ENCODE results near the gene CBR1. TPM values are rescaled to one million over a fixed set of nuclear protein-coding genes. Genes with fewer than 3 reads are reported as not detected.

The CBR1 gene
- polyA plus RNA-seq, 3 donors, result 36.9 to 114 (median 100) TPM

GRCh38 chr21:36087362-36088138, 17.7 kb downstream of the CBR1 start:
- WGBS (ENCODE audit: insufficient coverage), result 60% methylated on average over 1 of the region's 6 CpGs

GRCh38 chr21:36089946-36090345, 20.1 kb downstream of the CBR1 start:
- Histone ChIP-seq H3K79me2 (ENCODE audit: insufficient read depth, low read length) (no peaks in the 10 kb centered on the region), H3K4me1 (ENCODE audit: control insufficient read depth in 1 of 2, insufficient read depth in 2 of 2, low read length in 2 of 2) (no peaks in the 10 kb centered on the region), H3K27ac (ENCODE audit: low read depth in 1 of 2, low read length in 2 of 2) (no peak overlapping the region), H3K27me3 (ENCODE audit: control insufficient read depth in 2 of 2, insufficient read depth in 2 of 2, low read length in 2 of 2) (no peaks in the 10 kb centered on the region), H3K9me3 (replicated peaks in 1 of 2; ENCODE audit: control insufficient read depth in 1 of 2, insufficient read depth in 1 of 2, low read length in 2 of 2) (peaks cover 19 to 24% of the 10 kb centered on the region in 2 donors), H3K36me3 (replicated peaks in 1 of 2; ENCODE audit: control insufficient read depth in 1 of 2, insufficient read depth in 2 of 2, low read length in 2 of 2) (no peaks in the 10 kb centered on the region), H3K4me3 (replicated peaks in 1 of 3; ENCODE audit: low read depth in 2 of 3, low read length in 3 of 3) (no peak overlapping the region), H3K9ac (ENCODE audit: insufficient read depth, low read length, poor library complexity, severe bottlenecking) (no peak overlapping the region), H4K20me1 (ENCODE audit: insufficient read depth, low read length) (no peaks in the 10 kb centered on the region), H2AFZ (ENCODE audit: insufficient read depth, low read depth, low read length, poor library complexity, severe bottlenecking) (no peak overlapping the region), H3K4me2 (replicated peaks; ENCODE audit: extremely low read depth, low read length, poor library complexity, severe bottlenecking) (no peak overlapping the region)
- intact Hi-C loops (cut with micrococcal nuclease), result no loop called here
- Mint-ChIP-seq H3K4me3 (no peak overlapping the region), H3K27me3 (ENCODE audit: low read depth in 3 of 3) (peaks cover 0 to 2% (median 0%) of the 10 kb centered on the region in 3 donors), H3K9me3 (peaks cover 13 to 24% (median 18%) of the 10 kb centered on the region in 7 donors), H3K4me1 (no peaks in the 10 kb centered on the region), H3K27ac (no peak overlapping the region), H3K36me3 (peaks cover 0 to 6% of the 10 kb centered on the region in 2 donors)
- no CpG with 5 or more reads among the region's 3 CpGs for WGBS (ENCODE audit: insufficient coverage)
- DNase-seq, result no peak
- no peak for TF ChIP-seq CTCF (IDR thresholded peaks at IDR 0.05)

More at GRCh38 chr21:36087362-36088138, 17.7 kb downstream of the CBR1 start:
- H2AFZ ChIP-seq (ENCODE audit: insufficient read depth, low read depth, low read length, poor library complexity, severe bottlenecking), result no peak overlapping the region
- H3K27me3 ChIP-seq (ENCODE audit: control insufficient read depth in 2 of 2, insufficient read depth in 2 of 2, low read length in 2 of 2), result no peaks in the 10 kb centered on the region
- H3K9ac ChIP-seq (ENCODE audit: insufficient read depth, low read length, poor library complexity, severe bottlenecking), result no peak overlapping the region
- no peak overlapping the region for H3K4me3 Mint-ChIP-seq
- H4K20me1 ChIP-seq (ENCODE audit: insufficient read depth, low read length), result no peaks in the 10 kb centered on the region
- H3K79me2 ChIP-seq (ENCODE audit: insufficient read depth, low read length), result no peaks in the 10 kb centered on the region
- H3K4me2 ChIP-seq (replicated peaks; ENCODE audit: extremely low read depth, low read length, poor library complexity, severe bottlenecking), result no peak overlapping the region
- no peak overlapping the region for H3K27ac Mint-ChIP-seq
- H3K4me1 ChIP-seq (ENCODE audit: control insufficient read depth in 1 of 2, insufficient read depth in 2 of 2, low read length in 2 of 2), result no peaks in the 10 kb centered on the region
- no peaks in the 10 kb centered on the region for H3K4me1 Mint-ChIP-seq
- peaks cover 2% of the 10 kb centered on the region in 2 donors for H3K9me3 ChIP-seq (replicated peaks in 1 of 2; ENCODE audit: control insufficient read depth in 1 of 2, insufficient read depth in 1 of 2, low read length in 2 of 2)
- H3K27ac ChIP-seq (ENCODE audit: low read depth in 1 of 2, low read length in 2 of 2), result no peak overlapping the region
- H3K36me3 Mint-ChIP-seq, result no peaks in the 10 kb centered on the region
- TF ChIP-seq CTCF (IDR thresholded peaks at IDR 0.05), result no peak
- DNase-seq, result no peak
- no peak overlapping the region for H3K4me3 ChIP-seq (replicated peaks in 1 of 3; ENCODE audit: low read depth in 2 of 3, low read length in 3 of 3)
- H3K36me3 ChIP-seq (replicated peaks in 1 of 2; ENCODE audit: control insufficient read depth in 1 of 2, insufficient read depth in 2 of 2, low read length in 2 of 2), result no peaks in the 10 kb centered on the region
- no peaks in the 10 kb centered on the region for H3K27me3 Mint-ChIP-seq (ENCODE audit: low read depth in 3 of 3)
- intact Hi-C loops (cut with micrococcal nuclease), result no loop called here
- H3K9me3 Mint-ChIP-seq, result peaks cover 0 to 2% (median 0%) of the 10 kb centered on the region in 7 donors
